Loucy (cell line): ENCODE results near the gene KANSL1L.

Experiments
- CTCF ChIP-seq: fragments of 200-600 bp; sonication (generic); conservative IDR thresholded peaks from 2 replicates; pipeline ENCODE4 v1.5.1; 2014; ENCODE audit warnings: mild to moderate bottlenecking, antibody characterized with exemption, low read length
- EZH2phosphoT487 ChIP-seq: fragments of 200-600 bp; IDR thresholded peaks from 2 replicates; pipeline ENCODE4 v1.6.1; 2018; ENCODE audit warnings: antibody characterized with exemption, mild to moderate bottlenecking, moderate library complexity, borderline replicate concordance

- TF ChIP-seq CTCF (no peak), EZH2phosphoT487 (no peak)
These were observed 197.9 kb downstream of the KANSL1L start for GRCh38 chr2:209973328-209973727.
